Mammary microvascular endothelial cell (primary cell): ENCODE measurements around the gene CCDC106. TPM values are rescaled to one million over a fixed set of nuclear protein-coding genes. Genes with fewer than 3 reads are reported as not detected.

Experiments used
- total RNA-seq: library from RNA; depleted of rRNA; stranded (reverse); fragments of >200 nt; gene quantifications from 2 replicates; pipeline ENCODE4 v1.2.3, GENCODE V29; 2015

CCDC106 gene
- total RNA-seq: 10.7 and 11.7 TPM in 2 replicates

DNA sequence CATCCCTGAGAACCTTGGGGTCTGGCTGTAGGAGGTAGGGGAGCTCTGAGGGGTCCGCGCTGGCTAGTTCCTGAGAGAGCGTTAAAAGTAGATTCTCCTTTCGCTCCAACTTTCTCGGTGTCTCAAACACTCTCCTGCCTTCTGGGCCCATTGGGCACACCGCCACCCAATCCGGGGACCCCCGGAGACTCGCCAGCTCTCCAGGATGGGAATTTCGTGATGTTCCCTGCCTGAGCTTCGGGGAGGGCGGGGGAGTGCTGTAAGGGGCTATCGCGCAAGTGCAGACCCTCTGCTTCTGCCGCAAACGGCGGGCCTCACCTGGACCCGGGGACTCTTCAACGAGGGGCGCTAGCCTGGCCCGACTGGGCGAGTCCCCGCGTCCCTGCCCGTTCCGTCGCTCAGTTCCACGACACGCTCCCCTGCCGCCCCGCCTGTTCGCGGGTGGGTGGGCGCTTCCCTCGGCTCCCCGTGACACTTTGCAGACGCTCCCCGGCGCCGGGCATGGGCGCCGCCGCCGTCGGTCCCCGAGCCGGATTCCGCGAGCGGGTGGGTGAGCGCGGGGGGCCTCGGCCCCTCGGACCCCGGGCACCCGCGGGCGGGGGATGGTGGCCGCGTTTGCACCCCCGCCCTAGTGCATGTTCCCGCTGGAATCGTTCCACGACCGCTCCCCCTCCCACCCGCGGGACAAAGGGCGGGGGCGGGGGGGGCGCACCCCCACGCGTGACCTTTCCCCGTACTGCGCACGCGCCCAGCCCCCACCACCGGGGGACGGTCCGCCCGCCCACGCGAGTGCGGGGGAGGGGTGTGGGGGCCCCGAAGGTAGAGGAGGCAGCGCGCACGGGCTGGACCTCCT lies at the start of gene CCDC106:
Gene CCDC106, plus strand, starts transcription at position 481 of the 853 bp plus-strand sequence. CDS start 835 bp downstream, outside the sequence.

DNA sequence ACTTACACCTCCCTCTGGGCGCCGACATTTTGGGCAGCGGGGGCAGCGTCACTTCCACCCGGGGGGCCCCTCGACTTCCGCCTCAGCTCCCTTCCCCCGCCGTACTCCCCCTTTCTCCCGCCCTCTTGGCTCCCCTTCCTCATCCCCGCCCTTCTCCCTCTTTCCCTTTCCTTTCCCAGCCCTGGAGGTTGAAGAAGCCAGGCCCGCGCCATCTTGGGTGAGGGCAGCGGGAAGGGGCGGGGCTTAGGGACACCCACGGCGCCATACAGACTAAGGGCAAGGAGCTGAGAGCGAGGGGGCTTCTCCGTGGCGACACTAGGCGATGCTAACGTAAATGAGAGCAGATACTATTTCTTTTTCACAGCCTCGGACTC lies 48.6 kb upstream of the CCDC106 start, which contains the start of gene FIZ1:
Gene FIZ1, minus strand, starts transcription at position 50 of the 374 bp plus-strand sequence. CDS start 1,652 bp downstream, outside the sequence.

DNA sequence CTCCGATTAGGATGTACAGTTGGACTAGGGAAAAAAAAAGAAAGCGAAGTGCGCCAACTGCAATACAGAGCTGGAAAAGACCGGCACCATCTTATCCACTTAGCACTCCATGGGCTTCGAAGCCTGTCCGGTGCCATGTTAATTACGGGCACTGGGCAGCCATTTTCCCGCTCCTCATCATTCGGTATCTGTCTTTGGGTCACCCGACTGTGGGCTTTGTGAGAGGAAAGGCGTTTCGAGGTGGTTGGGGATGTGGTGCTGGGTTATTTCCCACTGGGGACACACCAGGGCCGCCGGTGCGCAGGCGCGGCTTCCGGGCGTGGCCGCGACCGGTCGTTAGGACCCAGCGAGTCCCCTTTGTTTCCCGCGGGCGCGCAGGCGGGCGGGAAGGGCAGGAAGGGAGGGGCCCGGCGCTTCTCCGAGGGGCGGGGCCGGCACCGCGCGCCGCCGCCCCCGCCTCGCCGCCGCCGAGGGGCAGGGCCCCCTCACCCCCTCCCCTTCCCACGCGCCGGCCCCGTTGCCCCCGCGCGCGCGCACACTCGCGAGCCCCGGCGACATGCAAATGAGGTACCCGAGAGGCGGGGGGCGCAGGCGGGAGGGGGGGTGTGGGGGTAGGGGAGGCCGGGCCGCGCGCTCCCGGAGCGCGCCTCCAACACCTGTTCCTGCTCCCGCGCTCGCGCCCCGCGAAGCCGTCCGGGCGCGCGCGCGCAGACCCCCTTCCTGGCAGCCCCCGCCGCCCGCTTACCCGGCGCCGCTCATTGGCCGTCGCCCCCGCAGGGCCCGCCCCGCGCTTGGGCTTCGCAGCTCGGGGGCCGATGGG lies 48.0 kb upstream of the CCDC106 start, which contains the start of gene ZNF524:
Gene ZNF524, plus strand, starts transcription at position 447 of the 820 bp plus-strand sequence. CDS start 1,825 bp downstream, outside the sequence.

DNA sequence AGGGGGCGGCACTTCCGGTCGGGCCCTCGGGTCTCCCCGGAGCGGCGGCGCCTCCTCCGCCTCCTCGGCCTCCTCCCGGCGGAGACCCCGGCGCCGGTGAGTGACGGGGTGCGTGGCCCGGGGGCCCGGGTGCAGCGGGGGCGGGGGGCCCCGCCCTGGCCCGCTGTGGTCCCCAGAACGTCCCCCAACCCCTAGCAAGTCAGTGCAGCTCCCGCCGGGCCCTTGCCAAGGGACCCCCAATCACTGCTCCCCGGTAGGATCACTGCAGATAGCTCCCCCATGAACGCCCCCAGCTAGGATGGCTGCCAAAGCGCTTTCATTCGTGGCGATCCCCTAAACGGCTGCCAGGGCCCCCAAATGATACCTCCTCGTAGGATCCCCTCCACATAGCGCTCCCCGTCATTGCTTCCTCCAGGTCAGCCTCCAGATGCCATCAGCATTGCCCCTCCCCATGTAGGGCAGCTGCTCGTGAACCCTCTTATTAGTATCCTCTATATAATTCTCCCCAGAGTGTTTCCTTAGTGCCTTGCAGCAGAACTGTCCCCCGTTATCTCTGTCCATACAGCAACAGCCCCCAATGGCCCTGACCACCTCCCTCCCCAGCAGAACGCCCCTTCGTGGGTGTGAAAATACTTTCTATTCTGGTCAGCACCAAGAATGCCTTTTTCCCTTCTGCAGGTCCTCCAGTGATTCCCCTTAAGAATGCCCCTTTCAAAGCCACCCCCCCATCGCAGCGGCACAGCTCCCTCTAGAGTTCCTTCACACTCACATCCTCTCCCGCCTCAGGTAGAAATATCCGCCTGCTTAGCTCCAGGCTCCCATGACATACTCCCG lies 42.2 kb upstream of the CCDC106 start, which contains the start of gene ZNF865:
Gene ZNF865, plus strand, starts transcription at position 11 of the 834 bp plus-strand sequence. CDS start 7,972 bp downstream, outside the sequence.

DNA sequence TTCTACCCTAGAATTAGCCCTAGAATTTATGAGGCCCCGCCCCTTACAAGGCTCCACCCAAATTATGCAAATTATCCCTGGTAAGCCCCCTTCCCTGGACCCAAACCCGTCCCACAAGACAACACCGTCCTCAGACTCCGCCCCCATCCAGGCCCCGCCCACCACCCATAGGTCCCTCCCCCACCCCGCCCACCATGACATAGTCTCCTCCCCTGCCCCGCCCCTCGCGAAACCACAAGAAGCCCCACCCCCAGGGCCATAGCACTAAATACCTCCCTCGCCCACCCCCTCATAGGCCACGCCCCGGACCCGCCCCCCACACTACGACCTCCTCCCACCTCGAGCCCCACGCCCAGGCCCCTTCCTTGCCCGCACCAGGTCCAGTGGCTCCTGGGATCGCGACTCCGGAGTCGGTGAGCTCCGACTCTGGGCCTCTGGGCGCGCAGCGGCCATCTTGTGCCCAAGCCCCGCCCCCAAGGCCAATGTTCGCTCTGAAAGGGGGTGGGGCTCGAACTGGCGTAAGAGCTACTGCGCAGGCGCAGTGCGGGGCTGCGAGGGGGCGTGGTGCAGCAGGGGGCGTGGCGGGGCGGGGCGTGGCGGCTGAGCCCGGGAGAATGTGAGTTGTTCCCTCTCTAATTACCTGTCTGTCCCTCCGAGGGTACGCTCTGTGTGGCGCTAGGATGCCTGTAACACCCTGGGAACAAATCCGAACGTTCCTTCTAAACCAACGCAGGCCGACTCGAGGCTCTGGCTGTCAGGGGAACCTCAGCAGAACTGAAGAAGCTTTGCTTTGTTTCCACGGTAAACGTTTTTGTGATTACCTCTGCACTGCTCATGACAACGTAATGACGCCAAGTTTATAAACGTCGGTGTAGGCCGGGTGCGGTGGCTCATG lies 23.7 kb upstream of the CCDC106 start, which contains the start of gene ZNF784:
Gene ZNF784, minus strand, starts transcription at position 458 of the 895 bp plus-strand sequence. Its CDS starts 5 bp downstream, at position 453.

DNA sequence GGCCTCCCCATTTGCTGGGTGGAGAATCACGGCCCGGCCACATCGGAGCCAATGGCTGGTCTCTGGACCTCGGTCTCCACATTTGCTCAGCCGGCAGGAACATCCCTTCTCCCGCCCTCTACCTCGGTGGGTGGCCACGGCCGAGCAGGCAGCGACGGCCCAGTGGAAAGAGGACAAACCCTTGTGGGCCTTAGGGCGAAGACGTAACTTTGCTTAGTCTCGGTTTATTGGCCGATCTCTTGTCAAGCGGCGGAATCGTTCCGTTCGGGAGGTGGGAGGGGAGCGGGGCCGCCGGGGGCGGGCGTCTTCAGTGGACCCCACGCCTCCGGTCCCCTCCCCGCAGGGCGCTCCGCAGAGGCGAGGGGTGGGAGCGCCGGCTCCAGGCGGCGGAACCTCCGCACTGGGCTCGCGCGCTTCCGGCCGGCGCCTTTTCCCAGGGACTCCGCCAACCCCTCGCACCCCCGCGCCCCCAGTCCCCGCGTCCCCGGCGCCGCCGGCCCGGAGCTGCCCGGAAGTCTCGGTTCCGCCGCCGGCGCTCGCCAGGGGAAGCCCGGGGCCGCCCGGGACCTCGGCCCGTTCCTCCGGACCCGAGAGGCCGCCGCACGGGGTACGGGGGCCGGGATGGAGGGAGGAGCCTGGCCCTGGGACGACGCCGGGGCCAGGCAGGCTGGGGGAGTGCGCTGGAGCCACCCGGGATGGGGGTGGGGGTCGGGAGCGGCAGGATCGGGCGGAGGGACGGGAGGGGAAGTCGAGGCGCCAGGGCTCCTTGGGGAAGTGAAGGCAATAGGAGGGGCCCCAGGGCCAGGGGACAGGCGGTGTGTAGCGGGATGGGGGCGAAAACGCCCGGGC lies 7.2 kb upstream of the CCDC106 start, which contains the start of gene ZNF580:
Gene ZNF580, plus strand, starts transcription at position 426 of the 849 bp plus-strand sequence. CDS start 1,507 bp downstream, outside the sequence.

DNA sequence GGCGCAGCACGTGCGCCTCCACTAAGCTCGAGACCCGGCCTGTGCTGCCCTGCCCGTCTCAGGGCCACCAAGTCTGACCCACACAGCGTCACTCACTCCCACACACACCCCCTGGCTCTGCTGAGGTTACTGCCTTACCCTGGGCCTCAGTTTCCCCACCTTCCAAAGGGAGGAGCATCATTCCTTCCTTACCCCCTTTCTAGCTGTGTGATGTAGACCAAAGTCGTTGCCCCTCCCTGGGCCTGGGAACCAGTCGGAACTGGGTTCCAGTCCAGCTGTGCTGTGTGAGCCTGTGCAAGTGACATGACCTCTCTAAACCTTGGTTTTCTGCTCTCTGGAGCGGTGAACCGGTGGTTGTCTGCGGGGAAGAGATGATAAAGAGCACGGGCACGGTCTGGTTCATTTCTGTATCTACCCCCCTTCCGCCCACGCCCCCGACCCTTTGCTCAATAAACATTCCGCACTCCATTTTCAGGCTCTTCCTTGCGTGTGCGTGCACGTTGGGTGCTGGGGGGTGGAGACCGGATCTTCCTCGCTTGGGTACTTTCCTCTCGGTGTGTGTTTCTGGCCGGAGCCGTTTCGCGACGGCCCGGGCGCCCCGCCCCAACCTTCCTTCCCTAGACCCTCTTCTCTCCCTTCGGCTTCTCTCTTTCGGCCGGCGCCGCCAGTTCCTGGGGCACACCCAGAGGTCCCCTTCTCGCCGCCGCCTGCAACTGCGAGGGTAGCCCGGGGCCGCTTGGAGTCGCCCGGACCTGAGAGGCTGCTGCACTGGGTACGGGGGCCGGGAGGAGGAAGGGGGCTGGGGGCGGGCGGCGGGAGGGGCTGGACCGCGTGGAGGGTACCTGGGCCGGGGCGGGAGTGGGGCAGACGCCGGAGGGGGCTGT lies 4.8 kb upstream of the CCDC106 start, which contains the start of gene ZNF581:
Gene ZNF581, plus strand, starts transcription at position 647 of the 884 bp plus-strand sequence. CDS start 923 bp downstream, outside the sequence.

DNA sequence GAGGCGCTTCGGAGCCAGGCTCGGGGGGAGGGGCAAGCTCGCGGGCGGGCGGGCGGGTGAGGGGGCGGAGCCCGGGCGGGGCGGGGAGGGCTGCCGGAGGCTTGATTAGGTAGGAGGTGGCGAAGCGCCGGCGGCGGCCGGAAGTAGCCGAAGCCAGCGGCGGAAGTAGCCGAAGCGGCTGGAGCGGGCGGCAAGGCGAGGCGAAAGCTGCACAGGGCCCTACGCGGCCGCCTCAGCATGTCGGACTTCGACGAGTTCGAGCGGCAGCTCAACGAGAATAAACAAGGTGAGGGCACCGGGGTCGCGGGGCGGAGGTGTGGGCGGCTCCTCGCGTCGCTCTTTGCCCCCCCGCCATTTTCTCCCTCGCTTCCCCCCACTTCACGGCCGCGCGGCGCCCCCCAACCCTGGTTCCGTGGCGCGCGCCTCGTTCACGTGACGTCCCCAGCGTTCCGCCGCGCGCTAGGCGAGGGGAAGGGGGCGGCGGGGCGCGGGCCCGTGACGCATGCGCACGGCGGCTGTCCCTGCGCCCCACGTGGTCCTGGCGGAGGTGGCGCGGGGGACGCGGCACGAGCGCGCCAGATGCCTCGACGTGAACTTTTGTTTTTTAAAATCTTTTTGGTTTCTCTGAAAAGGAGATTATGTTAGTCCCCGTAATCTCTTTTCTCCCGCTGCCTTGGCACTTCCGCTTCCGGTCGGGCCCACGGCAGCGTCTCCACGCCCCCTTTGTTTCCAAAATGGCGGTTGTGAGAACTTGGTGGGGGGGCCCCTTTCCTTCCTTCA lies 7.0 kb downstream of the CCDC106 start, which contains the start of gene U2AF2:
Gene U2AF2, plus strand, starts transcription at position 168 of the 780 bp plus-strand sequence. Its CDS starts 70 bp downstream, at position 238.

DNA sequence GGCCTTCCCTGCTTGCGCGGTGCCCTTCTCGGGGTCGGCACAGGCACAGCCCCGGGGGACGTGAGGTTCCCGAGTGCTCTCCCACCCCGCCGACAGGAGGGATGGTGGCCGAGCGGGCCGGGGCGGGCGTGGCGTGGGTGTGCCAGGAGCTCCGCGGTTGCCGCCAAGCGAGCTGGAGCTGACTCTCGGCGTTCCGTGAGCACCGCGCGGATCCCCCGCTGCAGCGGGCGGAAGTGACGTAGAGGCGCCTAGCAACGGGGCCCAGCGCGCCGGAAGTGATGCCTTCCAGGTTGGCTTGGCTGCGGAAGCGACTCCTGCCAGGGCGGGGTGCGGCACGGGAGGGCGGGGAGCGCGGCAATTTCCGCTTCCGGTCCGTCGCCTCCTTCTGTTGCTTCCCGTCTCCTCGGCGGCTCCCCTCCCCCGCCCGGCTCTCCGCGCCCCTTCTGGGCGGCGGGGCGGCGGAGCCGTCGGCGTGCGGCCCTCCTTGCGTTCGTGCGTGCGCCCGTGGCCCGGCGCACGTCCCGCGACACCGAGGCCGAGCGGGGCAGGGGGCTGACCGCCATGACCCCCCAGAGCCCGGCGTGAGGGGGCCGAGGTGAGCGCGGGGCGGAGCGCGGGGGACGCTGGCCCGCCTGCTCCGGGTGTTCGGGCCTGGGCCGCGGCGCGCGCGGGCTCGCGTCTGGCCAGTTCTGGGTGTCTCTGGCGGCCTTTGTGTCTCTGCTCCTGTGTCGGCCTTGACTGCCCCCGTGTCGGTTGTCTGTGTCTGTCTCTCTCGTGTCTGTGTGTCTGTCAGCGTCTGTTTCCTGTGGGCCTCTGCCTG lies 27.0 kb downstream of the CCDC106 start, which contains the start of gene EPN1:
Gene EPN1, plus strand, starts transcription at position 386 of the 820 bp plus-strand sequence. CDS start 3,402 bp downstream, outside the sequence.

Other genes with a start within 250 kb of the CCDC106 start
- gene UBE2S, start 240.4 kb upstream of the CCDC106 start, total RNA-seq: 153 and 158 TPM in 2 replicates
- not detected in 2 replicates for gene SHISA7, start 204.9 kb upstream of the CCDC106 start, total RNA-seq
- 73.3 and 78.3 TPM in 2 replicates for gene ISOC2, start 186.6 kb upstream of the CCDC106 start, total RNA-seq
- not detected in 2 replicates for gene C19orf85, start 183.5 kb upstream of the CCDC106 start, total RNA-seq
- 3.9 and 8.3 TPM in 2 replicates for gene ZNF628, start 171.6 kb upstream of the CCDC106 start, total RNA-seq
- gene NAT14, start 163.0 kb upstream of the CCDC106 start, total RNA-seq: 15.4 and 16.5 TPM in 2 replicates
- gene SSC5D, start 159.8 kb upstream of the CCDC106 start, total RNA-seq: 0.27 and 0.74 TPM in 2 replicates
- gene SBK2, start 111.1 kb upstream of the CCDC106 start, total RNA-seq: not detected in 2 replicates
- 0.27 and 0.39 TPM in 2 replicates for gene SBK3, start 102.7 kb upstream of the CCDC106 start, total RNA-seq
- 4.7 and 6.4 TPM in 2 replicates for gene ZNF579, start 67.4 kb upstream of the CCDC106 start, total RNA-seq
- gene FIZ1, start 48.7 kb upstream of the CCDC106 start, total RNA-seq: 3.1 and 6.0 TPM in 2 replicates
- 21.8 and 29.8 TPM in 2 replicates for gene ZNF524, start 47.9 kb upstream of the CCDC106 start, total RNA-seq
- 1.8 and 2.7 TPM in 2 replicates for gene ZNF865, start 42.6 kb upstream of the CCDC106 start, total RNA-seq
- gene ZNF784, start 23.6 kb upstream of the CCDC106 start, total RNA-seq: 4.5 and 5.0 TPM in 2 replicates
- gene ZNF580, start 7.2 kb upstream of the CCDC106 start, total RNA-seq: 6.5 and 11.2 TPM in 2 replicates
- gene ZNF581, start 4.6 kb upstream of the CCDC106 start, total RNA-seq: 18.2 and 18.9 TPM in 2 replicates
- 161 and 178 TPM in 2 replicates for gene U2AF2, start 6.8 kb downstream of the CCDC106 start, total RNA-seq
- 106 and 120 TPM in 2 replicates for gene EPN1, start 27.0 kb downstream of the CCDC106 start, total RNA-seq
- not detected in 2 replicates for gene NLRP9, start 90.2 kb downstream of the CCDC106 start, total RNA-seq
- gene RFPL4A, start 110.9 kb downstream of the CCDC106 start, total RNA-seq: 1.8 TPM in 1 of 2 replicates, not detected in the other
- not detected in 2 replicates for gene RFPL4AL1, start 120.9 kb downstream of the CCDC106 start, total RNA-seq
- gene NLRP11, start 183.8 kb downstream of the CCDC106 start, total RNA-seq: not detected in 2 replicates
- gene NLRP4, start 188.3 kb downstream of the CCDC106 start, total RNA-seq: not detected in 2 replicates